Activated CD4-positive, alpha-beta T cell treated with anti-CD3 and anti-CD28 coated beads, Interleukin-2, amount 50 U/mL, for 24 hours (primary cell): ENCODE results near the gene ZNF140.

ENCODE experiments used
- DNase-seq, 2 donors: peaks; one replicate each; pipeline ENCODE4 v3.0.0-alpha.2; 2020; ENCODE audit warnings: low read depth in 1 of 2, low spot score in 1 of 2

ZNF140 gene

DNA sequence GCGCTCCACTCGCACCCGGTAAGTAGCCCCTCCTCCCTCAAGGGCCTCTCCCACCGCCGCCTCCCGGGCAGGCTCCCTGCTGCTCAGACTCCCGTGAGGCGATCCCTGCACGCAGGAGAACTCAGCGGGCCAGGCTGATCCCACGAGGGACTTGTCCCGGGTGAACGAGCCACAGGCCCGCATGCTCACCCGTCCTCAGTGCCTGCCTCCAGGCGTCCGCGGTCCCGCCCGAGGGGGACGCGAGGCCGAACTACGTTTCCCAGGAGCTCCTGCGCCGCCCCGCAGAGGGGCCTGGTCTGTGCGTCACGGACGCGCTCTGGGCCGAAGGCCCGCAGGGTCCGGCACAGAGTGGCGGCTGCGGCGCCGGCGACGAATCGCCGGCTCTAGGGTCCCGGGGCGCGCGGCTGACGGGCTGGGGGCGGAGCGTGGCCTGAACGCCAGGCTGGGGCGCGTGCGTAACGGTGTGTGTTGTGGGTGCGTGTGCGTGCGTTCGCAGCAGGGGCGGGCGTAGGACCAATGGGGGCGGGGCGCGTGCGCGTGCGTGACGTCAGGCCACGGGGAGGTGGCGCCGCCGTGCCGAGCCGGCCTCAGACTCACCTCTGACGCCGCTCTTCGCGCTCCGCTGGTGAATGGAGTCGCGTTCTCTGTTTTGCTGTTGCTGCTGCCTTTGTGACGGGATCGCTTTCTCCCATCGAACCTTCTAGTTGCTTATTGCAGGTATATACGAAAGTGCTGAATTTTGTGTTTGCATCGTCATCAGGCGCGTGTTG lies 49.5 kb downstream of the ZNF140 start, which contains the start of the genes ZNF10 and ZNF891:
ZNF10 (plus strand) TSS at position 590 of the 770 bp plus-strand sequence. CDS start 13,866 bp downstream, outside the sequence.
ZNF891 (minus strand) TSS at position 237 of the 770 bp plus-strand sequence. CDS start 8,356 bp downstream, outside the sequence.
- DNase-seq = peak; percentile 94 to 98

DNA sequence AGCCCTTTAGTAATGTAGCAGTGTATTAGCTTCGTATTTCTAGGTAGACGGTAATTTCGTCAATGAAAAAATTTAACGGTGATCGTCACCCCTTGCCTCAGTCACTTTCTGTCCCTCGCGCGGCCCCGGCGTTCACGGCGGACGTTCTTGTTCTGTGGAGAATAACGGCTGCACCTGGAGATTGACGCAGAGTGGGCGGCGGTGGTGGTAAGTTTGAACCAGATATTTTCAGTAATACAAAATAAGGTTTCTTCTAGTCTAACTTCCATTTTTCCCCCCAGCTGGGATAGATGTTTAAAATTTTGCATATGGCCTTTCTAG lies 50.0 kb downstream of the ZNF140 start:
- no peak for DNase-seq

DNA sequence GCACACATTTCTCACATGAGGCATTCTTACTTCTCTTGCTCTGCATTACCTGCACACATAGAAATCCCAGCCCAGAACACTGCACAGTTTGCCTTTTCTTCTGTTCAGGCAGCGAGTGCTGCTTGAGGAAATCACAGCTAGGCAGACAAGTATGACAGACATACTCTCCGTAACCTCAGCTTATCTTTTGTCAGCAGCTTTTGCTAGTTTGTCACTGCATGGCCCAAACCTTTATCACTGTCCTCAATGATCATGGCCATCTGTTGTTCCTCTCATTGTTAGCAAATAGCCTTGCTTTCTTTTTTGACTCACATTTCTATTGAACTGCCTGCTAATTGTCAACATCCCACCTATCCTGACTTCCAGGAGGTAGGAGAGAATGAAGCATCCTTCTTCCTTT lies 55.0 kb downstream of the ZNF140 start:
- no peak for DNase-seq

- DNase-seq = no peak
Measured at GRCh38 chr12:133145981-133146380, 65.3 kb downstream of the ZNF140 start.

- DNase-seq = no peak
Measured at GRCh38 chr12:133156125-133156690, 75.5 kb downstream of the ZNF140 start.
